HEK293 (cell line): ENCODE measurements around the gene BCAS3.

Source experiments
- CTCF ChIA-PET: fragments of 350-600 bp; formaldehyde crosslinking; extraction: SDS; loops from one replicate; lab custom pipeline; 2021; ENCODE audit warnings: antibody characterized with exemption; lab: Yijun Ruan, JAX
- POLR2A ChIA-PET: fragments of 300-600 bp; formaldehyde crosslinking; extraction: SDS; loops from one replicate; lab custom pipeline; 2020; ENCODE audit warnings: antibody characterized with exemption, inconsistent platforms; lab: Yijun Ruan, JAX
- H3K27ac ChIP-seq: fragments of 200-500 bp; sonication (Bioruptor generic); 2 replicates; pipeline ENCODE4 v1.5.1; 2014; ENCODE audit warnings: low read depth, low read length, control low read depth, inconsistent platforms; ENCODE audit errors: extremely low read depth
- H3K36me3 ChIP-seq, 2 experiments: fragments of 200-500 bp in 1 of 2; sonication (Bioruptor generic) in 1 of 2; 1 replicate in 1 of 2; 2 replicates in 1 of 2; pipeline ENCODE4 v1.5.1; 2014 to 2017; ENCODE audit warnings: inconsistent platforms in 2 of 2, low read length in 2 of 2; ENCODE audit not compliant: control insufficient read depth in 2 of 2, insufficient read depth in 1 of 2
- H3K4me1 ChIP-seq: fragments of 200-500 bp; sonication (Bioruptor generic); 2 replicates; pipeline ENCODE4 v1.5.1; 2014; ENCODE audit warnings: mild to moderate bottlenecking, low read length, inconsistent platforms; ENCODE audit not compliant: control insufficient read depth, insufficient read depth
- H3K4me3 ChIP-seq: 2 replicates; pipeline ENCODE4 v1.5.1; 2011; ENCODE audit warnings: low read depth, mild to moderate bottlenecking, control low read depth, low read length, moderate library complexity
- H3K9me3 ChIP-seq: fragments of 200-500 bp; sonication (Bioruptor generic); 2 replicates; pipeline ENCODE4 v1.5.1; 2014; ENCODE audit warnings: low read depth, low read length, inconsistent platforms; ENCODE audit not compliant: control insufficient read depth, insufficient read depth
- EGR2 ChIP-seq: fragments of 450-650 bp; formaldehyde crosslinking; IDR thresholded peaks from 2 replicates; pipeline ENCODE4 v1.5.1; 2016; ENCODE audit warnings: low read depth, missing biosample characterization, missing genetic modification characterization
- HOXA7 ChIP-seq: sonication (generic); formaldehyde crosslinking; IDR thresholded peaks from 2 replicates; pipeline ENCODE4 v1.8.1; 2022; ENCODE audit warnings: missing genetic modification reagents, borderline replicate concordance
- KLF7 ChIP-seq: fragments of 450-650 bp; formaldehyde crosslinking; IDR thresholded peaks from 2 replicates; pipeline ENCODE4 v1.5.1; 2016; ENCODE audit warnings: missing biosample characterization, missing genetic modification characterization, borderline replicate concordance
- PRDM4 ChIP-seq: fragments of 450-650 bp; formaldehyde crosslinking; IDR thresholded peaks from 2 replicates; pipeline ENCODE4 v1.5.1; 2017; ENCODE audit warnings: missing biosample characterization, missing genetic modification characterization
- YY2 ChIP-seq: fragments of 450-650 bp; formaldehyde crosslinking; IDR thresholded peaks from 2 replicates; pipeline ENCODE4 v1.5.1; 2016; ENCODE audit warnings: missing biosample characterization, missing genetic modification characterization
- ZFP37 ChIP-seq: fragments of 450-650 bp; formaldehyde crosslinking; IDR thresholded peaks from 2 replicates; pipeline ENCODE4 v1.5.1; 2016; ENCODE audit warnings: missing biosample characterization, missing genetic modification characterization
- ZNF157 ChIP-seq: fragments of 450-650 bp; formaldehyde crosslinking; IDR thresholded peaks from 2 replicates; pipeline ENCODE4 v1.5.1; 2016; ENCODE audit warnings: missing biosample characterization, missing genetic modification characterization
- ZNF174 ChIP-seq: fragments of 450-650 bp; formaldehyde crosslinking; IDR thresholded peaks from 2 replicates; pipeline ENCODE4 v1.5.0; 2017; ENCODE audit warnings: missing biosample characterization, mild to moderate bottlenecking, missing genetic modification characterization
- ZNF274 ChIP-seq, 2 experiments: fragments of 200-500 bp in 1 of 2; fragments of 450-650 bp in 1 of 2; sonication (Bioruptor generic) in 1 of 2; formaldehyde crosslinking in 1 of 2; IDR thresholded peaks; 2 replicates each; pipeline versions ENCODE4 v1.5.1 to v1.6.1; 2014 to 2016; ENCODE audit warnings: borderline replicate concordance in 1 of 2, inconsistent platforms in 1 of 2, low read length in 1 of 2, missing biosample characterization in 1 of 2, missing genetic modification characterization in 1 of 2
- ZNF292 ChIP-seq: fragments of 450-650 bp; formaldehyde crosslinking; IDR thresholded peaks from 2 replicates; pipeline ENCODE4 v1.5.1; 2016; ENCODE audit warnings: low read depth, missing biosample characterization, missing genetic modification characterization, borderline replicate concordance
- ZNF423 ChIP-seq: fragments of 450-650 bp; formaldehyde crosslinking; IDR thresholded peaks from 2 replicates; pipeline ENCODE4 v1.5.1; 2016; ENCODE audit warnings: missing biosample characterization, missing genetic modification characterization
- ZNF48 ChIP-seq: fragments of 450-650 bp; formaldehyde crosslinking; IDR thresholded peaks from 2 replicates; pipeline ENCODE4 v1.5.1; 2016; ENCODE audit warnings: missing biosample characterization, missing genetic modification characterization
- ZNF664 ChIP-seq: fragments of 450-650 bp; formaldehyde crosslinking; IDR thresholded peaks from 2 replicates; pipeline ENCODE4 v1.5.1; 2016; ENCODE audit warnings: missing biosample characterization, missing genetic modification characterization
- ZNF707 ChIP-seq: fragments of 450-650 bp; formaldehyde crosslinking; IDR thresholded peaks from 2 replicates; pipeline ENCODE4 v1.5.1; 2016; ENCODE audit warnings: missing biosample characterization, missing genetic modification characterization
- ZNF776 ChIP-seq: fragments of 450-650 bp; formaldehyde crosslinking; IDR thresholded peaks from 2 replicates; pipeline ENCODE4 v1.5.0; 2017; ENCODE audit warnings: missing biosample characterization, missing genetic modification characterization, borderline replicate concordance
- ZNF777 ChIP-seq: fragments of 450-650 bp; formaldehyde crosslinking; IDR thresholded peaks from 2 replicates; pipeline ENCODE4 v1.5.1; 2017; ENCODE audit warnings: missing biosample characterization, missing genetic modification characterization, borderline replicate concordance
- TF ChIP-seq, protein P1 (sequence below): fragments of 450-650 bp; formaldehyde crosslinking; IDR thresholded peaks from 2 replicates; pipeline ENCODE4 v1.5.1; 2016; ENCODE audit warnings: missing biosample characterization, missing genetic modification characterization
- TF ChIP-seq, protein P2 (sequence below): fragments of 450-650 bp; formaldehyde crosslinking; IDR thresholded peaks from 2 replicates; pipeline ENCODE4 v1.5.1; 2016; ENCODE audit warnings: missing biosample characterization, missing genetic modification characterization
- TF ChIP-seq, protein P3 (sequence below): fragments of 450-650 bp; formaldehyde crosslinking; IDR thresholded peaks from 2 replicates; pipeline ENCODE4 v1.5.1; 2016; ENCODE audit warnings: missing biosample characterization, missing genetic modification characterization
- TF ChIP-seq, protein P4 (sequence below): fragments of 450-650 bp; formaldehyde crosslinking; IDR thresholded peaks from 2 replicates; pipeline ENCODE4 v1.5.1; 2016; ENCODE audit warnings: missing biosample characterization, missing genetic modification characterization

Gene BCAS3

DNA sequence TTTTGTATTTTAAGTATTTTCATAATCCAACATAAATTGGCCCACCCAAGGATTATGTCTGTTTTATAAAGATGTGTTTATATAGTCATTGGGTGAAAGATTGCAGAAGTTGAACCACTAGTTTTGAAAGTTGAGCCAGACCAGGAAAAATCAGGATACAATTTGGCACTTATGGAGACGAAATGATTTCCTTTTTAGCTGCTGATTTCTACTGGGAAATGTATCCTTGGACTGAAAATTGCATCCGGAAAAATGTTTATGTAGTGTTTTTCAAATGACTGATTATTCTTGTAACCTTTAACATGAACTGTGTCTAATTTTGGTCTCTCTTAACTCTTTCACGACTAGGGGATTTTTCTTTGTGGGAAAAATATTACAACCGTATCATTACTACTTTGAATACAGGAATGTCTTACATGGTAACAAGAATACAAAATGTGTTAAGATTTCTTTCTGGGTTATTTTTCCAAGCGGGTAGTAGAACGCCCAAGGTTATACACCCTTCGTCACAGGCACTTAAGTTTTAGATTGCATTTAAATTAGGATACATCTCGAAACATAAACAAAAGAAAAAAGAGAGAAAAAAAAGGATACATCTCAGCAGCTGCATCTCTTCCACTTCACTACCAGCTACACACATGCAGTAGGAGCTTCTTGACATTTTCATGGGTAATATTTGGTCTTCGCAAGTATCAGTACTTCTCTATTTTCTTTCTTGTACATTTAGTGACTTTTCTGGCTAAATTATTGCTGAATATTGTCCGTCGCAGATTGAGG lies 449.0 kb downstream of the BCAS3 start:
- Histone ChIP-seq H3K27ac (no peak overlapping the region), H3K9me3 (no peaks in the 10 kb centered on the region), H3K4me1 (peaks cover 2% of the 10 kb centered on the region; the same call in 1 of the 2 replicates), H3K4me3 (no peak overlapping the region), H3K36me3 (no peaks in the 10 kb centered on the region; a peak in 1 of 3 replicates)
- ChIA-PET POLR2A (no interaction called here), CTCF (no interaction called here)
- no peak for TF ChIP-seq ZFP37 (tag by site-specific recombination)

DNA sequence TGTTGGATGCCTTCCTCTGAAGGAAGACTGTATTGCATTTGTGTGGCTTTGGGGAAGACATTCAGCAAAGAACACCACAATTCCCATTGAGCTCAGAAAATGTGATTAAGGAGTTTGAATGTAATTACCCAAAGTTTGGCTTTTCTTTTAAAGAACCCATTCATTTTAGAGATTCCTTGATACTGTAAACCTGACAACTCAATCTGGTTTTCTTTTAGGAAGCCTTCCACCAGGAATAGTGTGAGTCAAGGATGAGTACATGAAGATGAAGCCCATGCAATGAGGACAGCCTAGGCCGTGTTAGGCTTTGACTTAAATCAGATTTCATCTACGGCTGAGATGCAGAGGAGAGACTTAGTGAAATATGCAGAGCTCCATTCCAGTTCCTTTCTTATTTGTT lies 450.3 kb downstream of the BCAS3 start:
- peaks cover 2% of the 10 kb centered on the region; the same call in 1 of the 2 replicates for H3K4me1 ChIP-seq
- CTCF ChIA-PET, result no interaction called here
- H3K27ac ChIP-seq, result no peak overlapping the region
- no peaks in the 10 kb centered on the region for H3K9me3 ChIP-seq
- TF ChIP-seq HOXA7 (CRISPR knock-in tag), result no peak
- TF ChIP-seq, protein P1, sequence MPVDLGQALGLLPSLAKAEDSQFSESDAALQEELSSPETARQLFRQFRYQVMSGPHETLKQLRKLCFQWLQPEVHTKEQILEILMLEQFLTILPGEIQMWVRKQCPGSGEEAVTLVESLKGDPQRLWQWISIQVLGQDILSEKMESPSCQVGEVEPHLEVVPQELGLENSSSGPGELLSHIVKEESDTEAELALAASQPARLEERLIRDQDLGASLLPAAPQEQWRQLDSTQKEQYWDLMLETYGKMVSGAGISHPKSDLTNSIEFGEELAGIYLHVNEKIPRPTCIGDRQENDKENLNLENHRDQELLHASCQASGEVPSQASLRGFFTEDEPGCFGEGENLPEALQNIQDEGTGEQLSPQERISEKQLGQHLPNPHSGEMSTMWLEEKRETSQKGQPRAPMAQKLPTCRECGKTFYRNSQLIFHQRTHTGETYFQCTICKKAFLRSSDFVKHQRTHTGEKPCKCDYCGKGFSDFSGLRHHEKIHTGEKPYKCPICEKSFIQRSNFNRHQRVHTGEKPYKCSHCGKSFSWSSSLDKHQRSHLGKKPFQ (tag by site-specific recombination), result no peak
- TF ChIP-seq, protein P2, sequence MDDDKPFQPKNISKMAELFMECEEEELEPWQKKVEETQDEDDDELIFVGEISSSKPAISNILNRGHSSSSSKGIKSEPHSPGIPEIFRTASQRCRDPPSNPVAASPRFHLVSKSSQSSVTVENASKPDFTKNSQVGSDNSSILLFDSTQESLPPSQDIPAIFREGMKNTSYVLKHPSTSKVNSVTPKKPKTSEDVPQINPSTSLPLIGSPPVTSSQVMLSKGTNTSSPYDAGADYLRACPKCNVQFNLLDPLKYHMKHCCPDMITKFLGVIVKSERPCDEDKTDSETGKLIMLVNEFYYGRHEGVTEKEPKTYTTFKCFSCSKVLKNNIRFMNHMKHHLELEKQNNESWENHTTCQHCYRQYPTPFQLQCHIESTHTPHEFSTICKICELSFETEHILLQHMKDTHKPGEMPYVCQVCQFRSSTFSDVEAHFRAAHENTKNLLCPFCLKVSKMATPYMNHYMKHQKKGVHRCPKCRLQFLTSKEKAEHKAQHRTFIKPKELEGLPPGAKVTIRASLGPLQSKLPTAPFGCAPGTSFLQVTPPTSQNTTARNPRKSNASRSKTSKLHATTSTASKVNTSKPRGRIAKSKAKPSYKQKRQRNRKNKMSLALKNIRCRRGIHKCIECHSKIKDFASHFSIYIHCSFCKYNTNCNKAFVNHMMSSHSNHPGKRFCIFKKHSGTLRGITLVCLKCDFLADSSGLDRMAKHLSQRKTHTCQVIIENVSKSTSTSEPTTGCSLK, result no peak
- no peak for TF ChIP-seq ZNF174 (tag by site-specific recombination)
- TF ChIP-seq ZNF48 (tag by site-specific recombination), result no peak
- TF ChIP-seq, protein P3, sequence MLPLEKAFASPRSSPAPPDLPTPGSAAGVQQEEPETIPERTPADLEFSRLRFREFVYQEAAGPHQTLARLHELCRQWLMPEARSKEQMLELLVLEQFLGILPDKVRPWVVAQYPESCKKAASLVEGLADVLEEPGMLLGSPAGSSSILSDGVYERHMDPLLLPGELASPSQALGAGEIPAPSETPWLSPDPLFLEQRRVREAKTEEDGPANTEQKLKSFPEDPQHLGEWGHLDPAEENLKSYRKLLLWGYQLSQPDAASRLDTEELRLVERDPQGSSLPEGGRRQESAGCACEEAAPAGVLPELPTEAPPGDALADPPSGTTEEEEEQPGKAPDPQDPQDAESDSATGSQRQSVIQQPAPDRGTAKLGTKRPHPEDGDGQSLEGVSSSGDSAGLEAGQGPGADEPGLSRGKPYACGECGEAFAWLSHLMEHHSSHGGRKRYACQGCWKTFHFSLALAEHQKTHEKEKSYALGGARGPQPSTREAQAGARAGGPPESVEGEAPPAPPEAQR (tag by site-specific recombination), result no peak
- no peak for TF ChIP-seq YY2 (tag by site-specific recombination)
- TF ChIP-seq ZNF777 (tag by site-specific recombination), result no peak
- TF ChIP-seq KLF7 (tag by site-specific recombination), result no peak
- TF ChIP-seq, protein P4, sequence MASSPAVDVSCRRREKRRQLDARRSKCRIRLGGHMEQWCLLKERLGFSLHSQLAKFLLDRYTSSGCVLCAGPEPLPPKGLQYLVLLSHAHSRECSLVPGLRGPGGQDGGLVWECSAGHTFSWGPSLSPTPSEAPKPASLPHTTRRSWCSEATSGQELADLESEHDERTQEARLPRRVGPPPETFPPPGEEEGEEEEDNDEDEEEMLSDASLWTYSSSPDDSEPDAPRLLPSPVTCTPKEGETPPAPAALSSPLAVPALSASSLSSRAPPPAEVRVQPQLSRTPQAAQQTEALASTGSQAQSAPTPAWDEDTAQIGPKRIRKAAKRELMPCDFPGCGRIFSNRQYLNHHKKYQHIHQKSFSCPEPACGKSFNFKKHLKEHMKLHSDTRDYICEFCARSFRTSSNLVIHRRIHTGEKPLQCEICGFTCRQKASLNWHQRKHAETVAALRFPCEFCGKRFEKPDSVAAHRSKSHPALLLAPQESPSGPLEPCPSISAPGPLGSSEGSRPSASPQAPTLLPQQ (tag by site-specific recombination), result no peak
- TF ChIP-seq, all 188 proteins: peak for 0
- no peak overlapping the region for H3K4me3 ChIP-seq
- H3K36me3 ChIP-seq, result no peaks in the 10 kb centered on the region; a peak in 1 of 3 replicates
- POLR2A ChIA-PET, result no interaction called here

DNA sequence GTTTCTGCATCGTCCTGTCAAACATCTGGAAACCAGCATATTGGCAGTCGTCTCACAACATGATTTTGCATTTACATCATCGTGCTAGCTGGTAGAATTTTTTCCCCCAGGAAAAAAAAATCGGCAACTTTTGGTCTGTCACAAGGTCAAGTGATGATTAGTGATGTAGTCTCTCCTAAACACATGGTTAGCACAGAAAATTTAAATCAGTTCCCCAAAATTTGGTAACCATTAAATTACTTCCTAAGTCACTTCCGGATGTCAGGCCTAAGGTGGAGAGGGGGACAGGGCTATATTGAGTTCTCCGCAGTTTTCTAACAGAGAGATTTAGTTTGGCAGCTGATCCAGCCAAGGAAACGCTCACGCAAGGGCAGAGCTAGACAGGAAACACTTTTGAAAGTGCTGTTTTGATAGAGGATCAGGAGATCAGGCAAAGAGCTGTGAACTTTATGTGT lies 451.0 kb downstream of the BCAS3 start:
- Histone ChIP-seq H3K4me1 (peaks cover 2% of the 10 kb centered on the region; the same call in 1 of the 2 replicates), H3K9me3 (no peaks in the 10 kb centered on the region), H3K4me3 (no peak overlapping the region), H3K27ac (no peak overlapping the region), H3K36me3 (no peaks in the 10 kb centered on the region; a peak in 1 of 3 replicates)
- CTCF ChIA-PET, result interaction anchor here (0.6 kb wide), 1 partner anchor 259 kb away, joined by 3 read pairs; no protein-coding TSS in a partner anchor
- POLR2A ChIA-PET, result no interaction called here
- TF ChIP-seq PRDM4, result no peak
- no peak for TF ChIP-seq ZNF157 (tag by site-specific recombination)
- no peak for TF ChIP-seq ZNF292 (tag by site-specific recombination)
- TF ChIP-seq ZNF423 (tag by site-specific recombination), result no peak
- no peak for TF ChIP-seq ZNF707 (tag by site-specific recombination)
- TF ChIP-seq EGR2 (tag by site-specific recombination), result no peak
- no peak for TF ChIP-seq ZNF664 (tag by site-specific recombination)
- TF ChIP-seq ZNF776, result no peak
- no peak for TF ChIP-seq ZNF274 (IDR thresholded peaks at IDR 0.05; ENCODE audit: low read length)
- TF ChIP-seq ZNF274 (tag by site-specific recombination; IDR thresholded peaks at IDR 0.05; ENCODE audit: borderline replicate concordance), result no peak
